HepG2 (cell line): ENCODE measurements around the gene ENO3. TPM values are rescaled to one million over a fixed set of nuclear protein-coding genes. Genes with fewer than 3 reads are reported as not detected.

ENCODE experiments used
- ATAC-seq: fragments of 200-7000 bp; cut with Tn5 transposase; 3 replicates; pipeline ENCODE4 v1.9.1; 2020; ENCODE audit warnings: mild to moderate bottlenecking, moderate library complexity
- BruUV-seq: library from RNA; stranded (reverse); fragments of 400-500 nt; replicated peaks from 2 replicates; lab custom pipeline; 2021; lab: Mats Ljungman, UMichigan
- CTCF ChIA-PET: fragments of 300-600 bp; formaldehyde crosslinking; extraction: SDS; loops from one replicate; lab custom pipeline; 2021; ENCODE audit warnings: low total read pairs, inconsistent platforms, low intra/inter-chr PET ratio; lab: Yijun Ruan, JAX
- POLR2A ChIA-PET: fragments of 350-600 bp; sonication (Branson Sonifier 250); formaldehyde crosslinking; loops from one replicate; lab custom pipeline; 2020; ENCODE audit warnings: antibody characterized with exemption, inconsistent platforms; lab: Yijun Ruan, JAX
- DNase-seq: peaks from one replicate; pipeline ENCODE4 v3.0.0-alpha.2; 2015; ENCODE audit warnings: low spot score
- FAIRE-seq: peaks from 3 replicates; lab custom pipeline; 2011; peaks lifted over from hg19 to GRCh38; lab: Jason Lieb, UNC
- H2AFZ ChIP-seq: one replicate; pipeline ENCODE4 v1.6.1; 2011; ENCODE audit warnings: low read length, inconsistent platforms
- H3K27ac ChIP-seq: fragments of 300-600 bp; 3 replicates; pipeline ENCODE4 v1.8.0; 2011; ENCODE audit warnings: mixed run types, mild to moderate bottlenecking, mixed read lengths, low read length, inconsistent platforms; ENCODE audit not compliant: insufficient read depth; ENCODE audit errors: extremely low read length
- H3K27me3 ChIP-seq, 2 experiments: fragments of 200-600 bp in 1 of 2; 2 replicates in 1 of 2; 3 replicates in 1 of 2; pipeline versions ENCODE4 v1.6.0 to v1.8.0; 2011; ENCODE audit warnings: low read length in 2 of 2, mild to moderate bottlenecking in 2 of 2, moderate library complexity in 2 of 2, inconsistent platforms in 1 of 2; ENCODE audit not compliant: insufficient read depth in 2 of 2, control insufficient read depth in 1 of 2
- H3K36me3 ChIP-seq, 2 experiments: fragments of 200-600 bp in 1 of 2; replicated peaks in 1 of 2; 2 replicates in 1 of 2; 3 replicates in 1 of 2; pipeline versions ENCODE4 v1.5.1 to v1.8.0; 2011; ENCODE audit warnings: low read length in 2 of 2, inconsistent platforms in 1 of 2; ENCODE audit not compliant: insufficient read depth in 2 of 2, control insufficient read depth in 1 of 2
- H3K4me1 ChIP-seq: 2 replicates; pipeline ENCODE4 v1.5.1; 2012; ENCODE audit warnings: low read length, inconsistent platforms; ENCODE audit not compliant: insufficient read depth
- H3K4me2 ChIP-seq: 2 replicates; pipeline ENCODE4 v1.6.0; 2011; ENCODE audit warnings: low read depth, low read length, inconsistent platforms
- H3K4me3 ChIP-seq, 3 experiments: fragments of 200-600 bp in 1 of 3; sonication (generic), shearing (Covaris generic) in 1 of 3; replicated peaks in 1 of 3; 2 replicates each; pipeline ENCODE4 v1.5.1; 2011 to 2016; ENCODE audit warnings: low read length in 3 of 3, inconsistent platforms in 2 of 3, low read depth in 2 of 3, mild to moderate bottlenecking in 2 of 3, control low read depth in 1 of 3, mixed read lengths in 1 of 3; ENCODE audit not compliant: insufficient read depth in 1 of 3
- H3K79me2 ChIP-seq: one replicate; pipeline ENCODE4 v1.6.1; 2011; ENCODE audit warnings: low read length, inconsistent platforms; ENCODE audit not compliant: insufficient read depth
- H3K9ac ChIP-seq: 2 replicates; pipeline ENCODE4 v1.6.0; 2011; ENCODE audit warnings: mild to moderate bottlenecking, low read depth, low read length, inconsistent platforms; ENCODE audit not compliant: insufficient read depth
- H3K9me3 ChIP-seq: 2 replicates; pipeline ENCODE4 v1.5.1; 2012; ENCODE audit warnings: mild to moderate bottlenecking, low read length
- H4K20me1 ChIP-seq: 2 replicates; pipeline ENCODE4 v1.6.0; 2011; ENCODE audit warnings: inconsistent platforms, mild to moderate bottlenecking, low read length, moderate library complexity; ENCODE audit not compliant: insufficient read depth
- DMAP1 ChIP-seq: IDR thresholded peaks from 2 replicates; pipeline ENCODE4 v1.6.1; 2016
- GFI1 ChIP-seq: sonication (generic); formaldehyde crosslinking; IDR thresholded peaks from 2 replicates; pipeline ENCODE4 v1.5.0; 2020; ENCODE audit warnings: missing genetic modification reagents, mild to moderate bottlenecking, borderline replicate concordance
- HOXA3 ChIP-seq: sonication (generic); formaldehyde crosslinking; IDR thresholded peaks from 2 replicates; pipeline ENCODE4 v1.5.0; 2020; ENCODE audit warnings: missing genetic modification reagents
- JARID2 ChIP-seq: sonication (generic); formaldehyde crosslinking; IDR thresholded peaks from 2 replicates; pipeline ENCODE4 v1.8.1; 2023; ENCODE audit warnings: missing genetic modification reagents, inconsistent platforms; ENCODE audit not compliant: insufficient replicate concordance
- MEIS2 ChIP-seq: sonication (generic); formaldehyde crosslinking; IDR thresholded peaks from 2 replicates; pipeline ENCODE4 v1.9.0; 2021; ENCODE audit warnings: mild to moderate bottlenecking, missing genetic modification reagents
- NR1H2 ChIP-seq: sonication (generic); formaldehyde crosslinking; IDR thresholded peaks from 2 replicates; pipeline ENCODE4 v1.8.1; 2022; ENCODE audit warnings: low read depth, missing genetic modification reagents, borderline replicate concordance
- NRL ChIP-seq: sonication (generic); formaldehyde crosslinking; IDR thresholded peaks from 2 replicates; pipeline ENCODE4 v1.5.0; 2020; ENCODE audit warnings: missing genetic modification reagents, mild to moderate bottlenecking, moderate library complexity, borderline replicate concordance
- RFXAP ChIP-seq: sonication (generic); formaldehyde crosslinking; IDR thresholded peaks from 2 replicates; pipeline ENCODE4 v1.4.0; 2020; ENCODE audit warnings: missing genetic modification reagents, borderline replicate concordance
- ZC3H13 ChIP-seq: sonication (generic); formaldehyde crosslinking; IDR thresholded peaks from 2 replicates; pipeline ENCODE4 v1.8.1; 2023; ENCODE audit warnings: mild to moderate bottlenecking, missing genetic modification reagents, moderate library complexity
- ZKSCAN1 ChIP-seq: fragments of 150-350 bp; IDR thresholded peaks from 2 replicates; pipeline ENCODE4 v1.6.1; 2014; ENCODE audit warnings: low read length
- ZNF138 ChIP-seq: sonication (generic); formaldehyde crosslinking; IDR thresholded peaks from 2 replicates; pipeline ENCODE4 v1.5.0; 2020; ENCODE audit warnings: mild to moderate bottlenecking, low read depth, missing genetic modification reagents
- ZNF160 ChIP-seq: sonication (generic); formaldehyde crosslinking; IDR thresholded peaks from 2 replicates; pipeline ENCODE4 v1.8.0; 2022; ENCODE audit warnings: mild to moderate bottlenecking, inconsistent platforms, missing genetic modification reagents
- ZNF572 ChIP-seq: sonication (generic); formaldehyde crosslinking; IDR thresholded peaks from 2 replicates; pipeline ENCODE4 v1.5.1; 2020; ENCODE audit warnings: mild to moderate bottlenecking, missing genetic modification reagents
- ZNF782 ChIP-seq: sonication (generic); formaldehyde crosslinking; IDR thresholded peaks from 2 replicates; pipeline ENCODE4 v1.4.0; 2020; ENCODE audit warnings: missing genetic modification reagents, mild to moderate bottlenecking, borderline replicate concordance
- WGBS: methylation state at CpG from one replicate; pipeline ENCODE4 v1.1.6; 2017; ENCODE audit warnings: low lambda C conversion rate; 5-methylcytosine and 5-hydroxymethylcytosine counted together
- in situ Hi-C: cut with HindIII; loops from 2 replicates; pipeline ENCODE4 v1.10.0; 2017; ENCODE audit warnings: low pct_unique_long_range_greater_than_20kb; ENCODE audit not compliant: extremely low pct_ligation_motif_present
- intact Hi-C: fragments of 100-400 bp; cut with micrococcal nuclease; formaldehyde crosslinking; loops from one replicate; pipeline ENCODE4 v1.10.0; 2022; ENCODE audit not compliant: unreplicated experiment
- polyA plus RNA-seq, 8 experiments: library from polyadenylated mRNA; depleted of rRNA in 3 of 8; stranded (reverse) in 7 of 8; unstranded in 1 of 8; fragments of >200 nt; fragmentation: Illumina TruSeq in 4 of 8; extraction: Trizol in 4 of 8; gene quantifications; 2 replicates each; pipeline versions ENCODE4 v1.2.1 to v1.2.3, GENCODE V29; 2011 to 2016; ENCODE audit warnings: low read depth in 4 of 8, missing spikeins in 1 of 8, mixed read lengths in 1 of 8; ENCODE audit not compliant: insufficient read depth in 1 of 8
- total RNA-seq, 5 experiments: library from RNA; depleted of rRNA; stranded (reverse); fragments of >200 nt; fragmentation: Illumina TruSeq; extraction: Trizol; gene quantifications; 2 replicates each; pipeline ENCODE4 v1.2.3, GENCODE V29; 2016; ENCODE audit warnings: low read depth in 1 of 5
- TF ChIP-seq, protein P1 (sequence below): sonication (generic); formaldehyde crosslinking; IDR thresholded peaks from 2 replicates; pipeline ENCODE4 v1.4.0; 2020; ENCODE audit warnings: missing genetic modification reagents, borderline replicate concordance
- TF ChIP-seq, protein P2 (sequence below): sonication (generic); formaldehyde crosslinking; IDR thresholded peaks from 2 replicates; pipeline ENCODE4 v1.8.1; 2023; ENCODE audit warnings: mild to moderate bottlenecking, missing genetic modification reagents

ENO3 gene
- total and polyA plus RNA-seq, 2 of the 13 experiments (the other 11 are each of a cell fraction or from before 2014, with no cell fraction given) = 59.8 to 69.8 TPM

DNA sequence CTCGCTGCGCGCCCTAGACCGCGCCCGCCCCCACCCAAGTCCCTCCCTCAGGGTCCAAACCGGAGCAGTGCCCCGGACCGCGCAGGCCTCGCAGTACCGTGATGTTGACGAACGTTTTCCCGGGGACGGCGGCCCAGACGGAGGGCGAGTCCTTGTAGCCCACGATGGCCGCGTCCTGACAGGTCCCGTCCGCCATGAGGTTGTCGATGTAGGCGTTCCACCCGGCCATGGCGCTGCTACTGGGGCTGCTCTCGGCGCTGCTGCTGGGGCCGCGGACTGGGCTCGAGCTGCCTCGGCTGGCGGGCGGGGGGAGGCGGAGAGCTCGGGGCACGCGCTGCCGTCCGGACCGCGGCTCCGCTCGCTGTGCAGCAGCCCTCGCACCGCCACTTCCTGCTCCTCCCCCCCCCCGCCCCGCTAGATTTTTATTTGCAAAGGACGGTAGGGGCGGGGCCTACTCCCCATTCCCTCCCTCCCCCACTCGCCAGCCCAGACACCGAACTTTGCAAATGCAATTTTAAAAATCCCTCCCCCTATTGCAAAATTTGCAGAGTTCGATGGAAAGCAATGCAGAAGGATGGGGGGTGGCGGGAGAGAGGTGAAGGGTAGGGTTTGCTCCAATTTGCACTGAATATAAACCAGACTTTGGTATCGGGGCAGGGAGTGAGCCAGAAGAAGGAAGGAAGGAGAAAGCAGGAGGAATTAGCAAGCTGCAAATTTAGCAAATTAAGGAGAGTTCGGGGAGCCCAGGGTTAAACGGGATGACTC is 2.6 kb upstream of the ENO3 start, which contains the start of gene PFN1:
TSS of gene PFN1 (minus strand) at position 365 of the 765 bp plus-strand sequence. CDS start at position 229, 136 bp downstream.
- H3K4me2 ChIP-seq = peak within 1 kb of the TSS; percentile 84
- peaks cover 11 to 33% of the 10 kb centered on the region in 2 experiments for H3K36me3 ChIP-seq
- under 1% methylated on average over 11 of the region's 59 CpGs for WGBS
- peaks cover 54% of the 10 kb centered on the region for H3K4me1 ChIP-seq
- no TSS peak for BruUV-seq
- in situ Hi-C loops (no loop called here), intact Hi-C loops (no loop called here)
- peak within 1 kb of the TSS; percentile 99 for H3K9ac ChIP-seq
- peak; percentile 90 for DNase-seq
- H3K27ac ChIP-seq = peak within 1 kb of the TSS; percentile 99
- no peaks in the 10 kb centered on the region for H3K9me3 ChIP-seq
- H3K27me3 ChIP-seq = no peaks in the 10 kb centered on the region; a peak in 1 of 5 replicates
- peak; percentile 85 for FAIRE-seq
- H2AFZ ChIP-seq = no peak within 1 kb of the TSS
- peak; percentile 21 for ATAC-seq
- peak within 1 kb of the TSS; percentile 93 to 100 (median 100) for H3K4me3 ChIP-seq
- CTCF ChIA-PET = no interaction called here
- peaks cover 33% of the 10 kb centered on the region for H4K20me1 ChIP-seq
- POLR2A ChIA-PET = interaction anchor here (0.6 to 10.0 kb wide), 8 partner anchors 9 to 152 kb away, joined by 3 to 273 read pairs (median 8); partner anchors contain the start of genes INCA1, KIF1C, PSMB6 and RNF167
- H3K79me2 ChIP-seq = peaks cover 50% of the 10 kb centered on the region
- TF ChIP-seq NRL (CRISPR knock-in tag) = peak; percentile 54
- peak; percentile 97 for TF ChIP-seq ZC3H13
- TF ChIP-seq MEIS2 (CRISPR knock-in tag) = peak; percentile 91
- TF ChIP-seq DMAP1 (CRISPR knock-in tag) = peak; percentile 37; the same call in 1 of the 2 replicates
- peak; percentile 58; the same call in 1 of the 2 replicates for TF ChIP-seq NR1H2 (CRISPR knock-in tag)
- 0 out of 2 replicates have a peak, but pooled peaks have one; percentile 15 for TF ChIP-seq ZNF572 (CRISPR knock-in tag)
- TF ChIP-seq RFXAP (CRISPR knock-in tag) = no peak
- TF ChIP-seq JARID2 = no peak
- TF ChIP-seq, protein P1, sequence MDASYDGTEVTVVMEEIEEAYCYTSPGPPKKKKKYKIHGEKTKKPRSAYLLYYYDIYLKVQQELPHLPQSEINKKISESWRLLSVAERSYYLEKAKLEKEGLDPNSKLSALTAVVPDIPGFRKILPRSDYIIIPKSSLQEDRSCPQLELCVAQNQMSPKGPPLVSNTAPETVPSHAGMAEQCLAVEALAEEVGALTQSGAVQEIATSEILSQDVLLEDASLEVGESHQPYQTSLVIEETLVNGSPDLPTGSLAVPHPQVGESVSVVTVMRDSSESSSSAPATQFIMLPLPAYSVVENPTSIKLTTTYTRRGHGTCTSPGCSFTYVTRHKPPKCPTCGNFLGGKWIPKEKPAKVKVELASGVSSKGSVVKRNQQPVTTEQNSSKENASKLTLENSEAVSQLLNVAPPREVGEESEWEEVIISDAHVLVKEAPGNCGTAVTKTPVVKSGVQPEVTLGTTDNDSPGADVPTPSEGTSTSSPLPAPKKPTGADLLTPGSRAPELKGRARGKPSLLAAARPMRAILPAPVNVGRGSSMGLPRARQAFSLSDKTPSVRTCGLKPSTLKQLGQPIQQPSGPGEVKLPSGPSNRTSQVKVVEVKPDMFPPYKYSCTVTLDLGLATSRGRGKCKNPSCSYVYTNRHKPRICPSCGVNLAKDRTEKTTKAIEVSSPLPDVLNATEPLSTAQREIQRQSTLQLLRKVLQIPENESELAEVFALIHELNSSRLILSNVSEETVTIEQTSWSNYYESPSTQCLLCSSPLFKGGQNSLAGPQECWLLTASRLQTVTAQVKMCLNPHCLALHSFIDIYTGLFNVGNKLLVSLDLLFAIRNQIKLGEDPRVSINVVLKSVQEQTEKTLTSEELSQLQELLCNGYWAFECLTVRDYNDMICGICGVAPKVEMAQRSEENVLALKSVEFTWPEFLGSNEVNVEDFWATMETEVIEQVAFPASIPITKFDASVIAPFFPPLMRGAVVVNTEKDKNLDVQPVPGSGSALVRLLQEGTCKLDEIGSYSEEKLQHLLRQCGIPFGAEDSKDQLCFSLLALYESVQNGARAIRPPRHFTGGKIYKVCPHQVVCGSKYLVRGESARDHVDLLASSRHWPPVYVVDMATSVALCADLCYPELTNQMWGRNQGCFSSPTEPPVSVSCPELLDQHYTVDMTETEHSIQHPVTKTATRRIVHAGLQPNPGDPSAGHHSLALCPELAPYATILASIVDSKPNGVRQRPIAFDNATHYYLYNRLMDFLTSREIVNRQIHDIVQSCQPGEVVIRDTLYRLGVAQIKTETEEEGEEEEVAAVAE = no peak
- peak; percentile 27; the same call in 1 of the 2 replicates for TF ChIP-seq ZNF160 (CRISPR knock-in tag)
- TF ChIP-seq HOXA3 = peak; percentile 69
- TF ChIP-seq ZNF138 (CRISPR knock-in tag) = peak; percentile 36; the same call in 1 of the 2 replicates
- TF ChIP-seq, protein P2, sequence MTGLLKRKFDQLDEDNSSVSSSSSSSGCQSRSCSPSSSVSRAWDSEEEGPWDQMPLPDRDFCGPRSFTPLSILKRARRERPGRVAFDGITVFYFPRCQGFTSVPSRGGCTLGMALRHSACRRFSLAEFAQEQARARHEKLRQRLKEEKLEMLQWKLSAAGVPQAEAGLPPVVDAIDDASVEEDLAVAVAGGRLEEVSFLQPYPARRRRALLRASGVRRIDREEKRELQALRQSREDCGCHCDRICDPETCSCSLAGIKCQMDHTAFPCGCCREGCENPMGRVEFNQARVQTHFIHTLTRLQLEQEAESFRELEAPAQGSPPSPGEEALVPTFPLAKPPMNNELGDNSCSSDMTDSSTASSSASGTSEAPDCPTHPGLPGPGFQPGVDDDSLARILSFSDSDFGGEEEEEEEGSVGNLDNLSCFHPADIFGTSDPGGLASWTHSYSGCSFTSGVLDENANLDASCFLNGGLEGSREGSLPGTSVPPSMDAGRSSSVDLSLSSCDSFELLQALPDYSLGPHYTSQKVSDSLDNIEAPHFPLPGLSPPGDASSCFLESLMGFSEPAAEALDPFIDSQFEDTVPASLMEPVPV = 0 out of 2 replicates have a peak, but pooled peaks have one; percentile 52
- 0 out of 2 replicates have a peak, but pooled peaks have one; percentile 17 for TF ChIP-seq GFI1 (CRISPR knock-in tag)
- TF ChIP-seq ZNF782 (CRISPR knock-in tag) = no peak
- no peak for TF ChIP-seq ZKSCAN1
